HG02885 (cell line): ENCODE measurements around the gene BAIAP2L1.

Source experiments
- ATAC-seq: cut with Tn5 transposase; IDR thresholded peaks from one replicate; pipeline ENCODE4 v1.9.1; 2021; ENCODE audit warnings: mild to moderate bottlenecking; ENCODE audit not compliant: unreplicated experiment, poor library complexity

BAIAP2L1 gene

DNA sequence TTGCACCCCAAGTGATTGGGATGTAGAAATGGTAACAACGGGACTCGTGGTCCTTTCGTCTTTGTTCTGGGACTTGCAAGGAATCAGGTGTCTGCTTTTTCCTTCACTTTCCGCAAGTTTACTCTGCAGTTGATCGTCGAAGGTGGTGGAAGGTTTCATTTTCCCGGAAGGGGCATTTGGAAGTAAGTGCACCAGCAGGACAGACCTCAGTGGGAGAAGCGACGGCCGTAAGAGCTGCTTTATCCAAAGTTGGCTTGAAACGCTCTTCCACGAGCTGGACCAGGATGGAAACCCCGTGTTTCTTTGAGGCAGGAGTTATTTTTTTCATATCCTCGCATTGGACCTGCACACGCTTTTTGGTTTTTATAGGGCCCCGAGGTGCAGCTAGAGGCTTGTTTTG is 118.2 kb downstream of the BAIAP2L1 start:
- no peak for ATAC-seq

GRCh38 chr7:98281757-98282606 is 118.9 kb downstream of the BAIAP2L1 start:
- peak; percentile 42 for ATAC-seq

DNA sequence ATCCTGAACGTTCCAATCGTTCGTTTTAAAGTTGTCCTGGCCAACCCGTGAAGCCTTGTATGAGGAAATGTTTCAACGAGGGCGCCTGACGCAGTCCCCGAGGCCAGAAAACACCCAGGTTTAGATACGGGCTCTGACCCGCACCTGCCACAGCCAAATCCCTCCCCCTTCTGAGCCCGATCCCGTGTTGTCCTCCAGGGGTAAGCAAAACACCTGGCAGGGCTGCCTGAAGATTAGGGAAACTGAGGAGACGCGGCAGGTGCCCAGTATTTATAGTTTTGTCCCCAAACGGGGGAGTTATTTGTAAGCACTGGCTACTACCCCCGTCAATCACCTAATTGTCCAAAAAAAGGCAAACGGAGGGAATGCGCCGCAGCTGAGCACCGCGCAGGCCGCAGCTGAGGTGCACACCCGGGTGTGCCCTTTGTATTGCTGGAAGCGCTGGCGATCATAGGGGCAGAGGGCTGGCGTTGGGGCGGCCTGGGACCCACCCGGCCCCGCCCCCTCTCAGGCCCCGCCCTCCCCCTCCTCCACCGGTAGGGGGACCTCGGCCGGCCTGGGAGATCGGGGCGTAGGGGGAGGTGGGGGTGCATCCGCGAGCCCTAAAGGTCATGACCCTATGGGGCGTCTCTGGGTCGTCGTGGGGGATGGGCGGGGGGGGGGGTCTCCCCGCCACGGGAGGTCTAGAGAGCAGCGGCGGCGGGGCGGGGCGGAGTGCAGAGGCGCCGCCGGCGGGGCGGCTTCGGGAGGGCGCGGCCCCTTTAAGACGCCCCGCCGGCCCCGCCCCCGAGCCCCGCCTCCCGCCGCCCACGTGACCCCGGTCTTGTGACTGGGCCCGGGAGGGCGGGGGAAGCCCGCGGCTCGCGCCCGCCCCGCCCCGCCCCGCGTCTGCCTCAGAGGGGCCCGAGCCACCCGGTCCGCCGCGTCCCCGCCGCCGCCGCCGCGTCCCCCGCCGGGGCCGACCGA is 119.8 kb downstream of the BAIAP2L1 start, which contains the start of gene BRI3:
Gene BRI3 (plus strand): TSS at position 896 of the 966 bp plus-strand sequence. CDS start 110 bp downstream, outside the sequence.
- ATAC-seq = peak; percentile 76

DNA sequence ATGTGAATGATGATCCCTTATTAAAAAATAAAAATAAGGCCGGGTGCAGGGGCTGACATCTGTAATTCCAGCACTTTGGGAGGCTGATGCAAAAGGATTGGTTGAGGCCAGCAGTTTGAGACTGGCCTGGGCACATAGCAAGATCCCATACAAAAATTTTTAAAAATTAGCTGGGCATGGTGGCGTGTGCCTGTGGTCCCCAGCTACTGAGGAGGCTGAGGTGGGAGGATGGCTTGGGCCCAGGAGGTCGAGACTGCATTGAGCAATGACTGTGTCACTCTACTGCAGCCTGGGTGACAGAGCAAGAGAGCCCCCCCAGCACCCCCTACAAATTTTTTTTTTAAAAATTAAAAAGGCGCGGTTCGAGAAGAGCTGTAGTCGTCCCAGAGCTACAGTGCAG is 120.6 kb downstream of the BAIAP2L1 start:
- ATAC-seq = no peak

- no peak for ATAC-seq
These were observed 122.0 kb downstream of the BAIAP2L1 start for GRCh38 chr7:98278936-98279335.

GRCh38 chr7:98278408-98278807 is 122.5 kb downstream of the BAIAP2L1 start:
- no peak for ATAC-seq

GRCh38 chr7:98276241-98276761 is 124.6 kb downstream of the BAIAP2L1 start:
- no peak for ATAC-seq

GRCh38 chr7:98267303-98267702 is 133.6 kb downstream of the BAIAP2L1 start:
- ATAC-seq = no peak

GRCh38 chr7:98266840-98267239 is 134.1 kb downstream of the BAIAP2L1 start:
- ATAC-seq = no peak

- ATAC-seq = no peak
These were observed 135.0 kb downstream of the BAIAP2L1 start for GRCh38 chr7:98265841-98266271.

DNA sequence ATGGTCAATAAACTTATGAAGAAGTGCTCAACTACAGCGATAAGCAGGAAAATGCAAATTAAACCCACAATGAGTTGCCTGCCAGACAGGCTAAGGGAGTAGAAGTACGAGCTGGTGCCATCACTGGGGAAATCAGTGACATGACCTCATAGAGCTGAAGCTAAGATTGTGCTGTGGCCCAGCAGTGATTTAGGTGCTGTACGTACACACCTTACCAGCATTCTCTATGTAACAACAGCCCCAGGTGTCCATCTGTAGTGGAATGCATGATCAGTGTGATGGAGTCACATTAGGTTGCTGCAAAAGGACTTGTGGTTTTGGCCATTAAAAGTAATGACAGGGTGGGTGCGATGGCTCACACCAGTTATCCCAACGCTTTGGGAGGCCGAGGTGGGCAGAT is 143.2 kb downstream of the BAIAP2L1 start:
- ATAC-seq = no peak

GRCh38 chr7:98256431-98256830 is 144.5 kb downstream of the BAIAP2L1 start:
- ATAC-seq = no peak

DNA sequence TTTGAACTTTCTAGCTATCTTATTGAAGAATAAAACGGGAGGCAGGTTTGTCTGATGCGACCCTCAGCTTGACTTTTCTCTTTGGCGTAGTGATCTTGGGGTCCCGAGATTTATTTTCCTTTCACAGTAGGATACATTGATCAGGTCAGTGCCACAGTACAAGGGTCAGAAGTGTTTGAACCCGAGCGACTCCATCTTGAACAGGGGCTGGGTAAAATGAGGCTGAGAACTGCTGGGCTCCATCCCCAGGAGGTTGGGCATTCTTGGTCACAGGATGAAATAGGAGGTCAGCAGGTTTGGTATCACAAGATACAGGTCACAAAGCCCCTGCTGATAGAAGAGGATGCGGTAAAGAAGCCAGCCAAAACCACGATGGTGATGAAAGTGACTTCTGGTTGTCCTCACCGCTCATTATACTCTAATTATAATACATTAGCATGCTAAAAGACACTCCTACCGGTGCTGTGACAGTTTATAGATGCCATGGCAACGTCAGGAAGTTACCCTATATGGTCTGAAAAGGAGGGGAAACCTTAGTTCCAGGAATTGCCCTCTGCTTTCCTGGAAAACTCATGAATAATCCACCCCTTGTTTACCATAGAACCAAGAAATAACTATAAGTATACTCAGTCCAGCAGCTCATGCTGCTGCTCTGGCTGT is 145.8 kb downstream of the BAIAP2L1 start:
- no peak for ATAC-seq

- ATAC-seq = no peak
These were observed 146.4 kb downstream of the BAIAP2L1 start for GRCh38 chr7:98254516-98254915.

DNA sequence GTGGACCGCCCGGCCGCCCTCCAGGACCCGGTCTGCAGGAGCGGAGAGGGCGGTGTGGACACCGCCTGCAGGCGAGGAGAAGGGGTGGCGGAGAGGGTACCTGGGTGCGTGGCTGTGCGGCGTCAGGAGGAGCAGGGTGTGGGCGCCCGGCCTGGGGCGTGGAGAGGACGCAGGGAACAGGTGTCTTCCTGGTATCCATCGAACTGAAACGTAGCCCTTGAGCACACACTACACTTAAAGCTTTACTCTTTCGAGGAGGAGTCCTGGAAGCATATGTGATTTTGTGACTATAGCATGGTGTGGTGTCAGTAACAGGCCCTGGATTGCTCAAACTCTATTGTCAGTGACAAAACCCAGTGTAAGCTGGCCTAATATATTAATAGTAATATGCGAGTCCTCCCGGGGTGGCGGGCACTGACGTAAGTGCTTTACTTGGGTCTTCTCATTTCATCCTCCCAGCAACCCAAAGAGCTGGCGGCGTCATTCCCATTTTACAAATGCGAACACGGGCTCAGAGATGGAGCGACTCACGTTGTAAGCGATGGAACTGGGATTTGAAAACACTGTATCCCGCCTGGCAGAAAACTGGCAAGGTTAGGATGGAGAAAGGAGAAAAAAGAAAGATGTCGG is 148.3 kb downstream of the BAIAP2L1 start:
- no peak for ATAC-seq

- peak; percentile 98 for ATAC-seq
These were observed 149.1 kb downstream of the BAIAP2L1 start, which contains the start of gene TECPR1 for GRCh38 chr7:98251601-98252424. TECPR1 (minus strand) TSS chr7:98252232; CDS start chr7:98246146, 6,086 bp downstream.

- peak; percentile 23 for ATAC-seq
These were observed 149.7 kb downstream of the BAIAP2L1 start for GRCh38 chr7:98251231-98251600.

DNA sequence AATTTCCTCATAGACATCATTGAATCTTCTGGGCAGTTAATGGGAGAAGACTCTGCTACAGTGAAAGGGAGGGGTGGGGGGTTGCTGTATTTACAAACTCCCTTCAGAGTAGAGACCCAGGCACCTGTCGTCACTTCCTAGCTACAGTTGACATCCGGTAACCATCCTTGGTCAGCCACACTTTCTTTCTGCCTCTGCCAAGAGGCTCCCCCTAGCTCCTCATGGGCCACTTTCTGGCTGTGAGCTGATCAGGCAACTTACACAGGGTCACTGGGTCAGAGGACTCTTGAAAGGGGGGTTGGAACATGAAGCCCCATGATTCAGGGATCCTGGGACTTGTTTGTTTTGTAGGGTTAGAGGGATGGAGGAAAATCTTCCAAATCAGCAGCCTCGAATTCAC is 150.1 kb downstream of the BAIAP2L1 start:
- no peak for ATAC-seq

DNA sequence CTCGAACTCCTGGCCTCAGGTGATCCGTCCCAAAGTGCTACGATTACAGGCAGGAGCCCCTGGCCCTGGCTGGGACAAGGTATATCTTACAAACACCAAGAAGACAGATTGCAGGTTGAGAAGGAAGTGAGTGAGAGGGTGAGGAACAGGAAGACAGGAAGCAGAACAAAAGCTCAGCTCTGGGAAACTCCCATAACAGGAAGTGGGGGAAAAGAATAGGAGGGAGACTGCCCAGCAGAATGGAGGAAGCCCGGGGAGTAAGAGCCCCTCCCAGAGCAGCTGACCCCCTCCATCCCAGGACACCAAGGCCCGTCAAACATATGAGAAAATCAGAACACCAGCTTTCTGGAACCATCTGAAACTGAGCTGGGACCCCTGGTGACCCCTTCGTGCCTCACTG is 151.8 kb downstream of the BAIAP2L1 start:
- no peak for ATAC-seq
